A172 (cell line): Measurements from ENCODE around the gene ZFP36L2. TPM values are rescaled to one million over a fixed set of nuclear protein-coding genes. Genes with fewer than 3 reads are reported as not detected.

Source experiments
- DNase-seq: peaks from one replicate; pipeline ENCODE4 v3.0.0-alpha.2; 2015; ENCODE audit warnings: low spot score
- total RNA-seq: library from RNA; depleted of rRNA; stranded (reverse); fragments of >200 nt; shearing (Covaris generic); gene quantifications from 2 replicates; pipeline ENCODE4 v1.2.3, GENCODE V29; 2014

Gene ZFP36L2
- total RNA-seq, 1 experiment from 2014 or later, result 1.4 TPM

DNA sequence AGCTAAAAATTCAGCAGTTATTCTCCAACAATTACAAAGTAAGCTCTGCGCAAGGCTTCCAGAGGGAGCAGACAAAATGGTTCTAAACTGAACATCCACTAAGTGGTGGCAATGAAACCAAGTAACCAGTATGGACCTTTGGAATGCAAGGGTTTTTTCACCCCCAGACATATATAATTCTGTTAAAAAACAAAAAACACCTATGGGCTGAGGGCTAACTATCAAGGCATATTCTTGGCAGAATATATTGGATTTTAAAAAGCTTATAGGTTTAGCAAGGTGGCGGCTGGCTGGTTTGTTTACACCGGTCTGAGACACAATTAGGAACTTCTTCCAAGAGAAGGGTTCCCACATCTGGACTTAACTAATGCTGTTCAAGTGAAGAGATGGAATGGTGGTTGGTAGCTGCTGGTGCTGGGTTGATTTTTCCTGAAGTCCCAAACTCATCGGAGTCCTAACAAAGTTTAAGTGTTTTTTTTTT, 2.8 kb downstream of the ZFP36L2 start:
- no peak for DNase-seq

GRCh38 chr2:43222475-43223309, 3.7 kb downstream of the ZFP36L2 start:
- DNase-seq, result no peak

- DNase-seq, result peak; percentile 89
Measured at GRCh38 chr2:43221763-43222474, 4.5 kb downstream of the ZFP36L2 start.

DNA sequence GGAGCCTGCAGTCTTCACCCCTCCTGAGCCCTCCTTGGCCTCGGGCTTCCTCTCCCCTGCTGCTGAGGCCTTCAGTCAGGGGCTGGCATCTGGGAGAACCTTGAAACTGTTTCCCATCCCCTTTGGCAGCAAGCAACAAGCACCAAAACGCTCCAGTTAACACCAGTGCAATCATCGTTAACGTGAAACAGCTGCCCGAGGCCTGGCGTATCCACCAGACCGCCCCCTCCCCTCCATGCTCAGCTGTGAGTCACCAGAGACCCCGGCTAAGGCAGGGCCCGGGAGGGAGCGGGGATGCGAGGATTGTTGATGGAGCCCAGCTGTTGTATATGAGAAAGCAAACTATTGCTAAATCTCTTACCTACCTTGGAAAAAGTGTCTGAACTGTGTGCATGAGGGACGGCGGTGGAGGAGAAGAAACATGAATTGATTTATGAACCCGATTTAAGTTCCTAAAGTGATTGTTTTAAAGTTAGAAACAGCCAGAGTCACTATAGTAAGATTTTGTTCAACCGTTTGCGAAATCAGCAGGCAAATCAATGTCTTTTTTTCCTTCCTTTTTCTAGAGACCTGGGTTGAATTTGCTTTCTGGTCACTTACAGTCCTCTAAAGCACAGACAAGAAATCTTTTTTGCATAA, 5.2 kb downstream of the ZFP36L2 start:
- no peak for DNase-seq

DNA sequence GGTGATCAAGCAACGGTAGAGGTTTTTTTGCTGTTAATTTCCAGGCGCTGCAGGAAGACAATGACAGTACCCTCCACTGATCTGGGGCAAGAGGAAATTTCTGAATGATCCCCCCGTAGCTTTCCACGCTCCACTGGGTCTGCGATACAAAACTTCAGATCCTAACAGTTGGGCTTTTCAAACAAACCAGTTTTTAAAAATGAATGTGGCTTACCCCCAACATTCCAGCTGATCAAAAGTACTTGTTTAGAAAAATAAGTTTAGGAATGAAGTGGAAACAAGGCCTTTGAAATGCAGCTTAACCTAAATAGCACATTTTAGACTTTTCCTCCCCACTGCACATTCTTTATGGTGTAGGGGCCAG, 5.7 kb downstream of the ZFP36L2 start:
- no peak for DNase-seq

DNA sequence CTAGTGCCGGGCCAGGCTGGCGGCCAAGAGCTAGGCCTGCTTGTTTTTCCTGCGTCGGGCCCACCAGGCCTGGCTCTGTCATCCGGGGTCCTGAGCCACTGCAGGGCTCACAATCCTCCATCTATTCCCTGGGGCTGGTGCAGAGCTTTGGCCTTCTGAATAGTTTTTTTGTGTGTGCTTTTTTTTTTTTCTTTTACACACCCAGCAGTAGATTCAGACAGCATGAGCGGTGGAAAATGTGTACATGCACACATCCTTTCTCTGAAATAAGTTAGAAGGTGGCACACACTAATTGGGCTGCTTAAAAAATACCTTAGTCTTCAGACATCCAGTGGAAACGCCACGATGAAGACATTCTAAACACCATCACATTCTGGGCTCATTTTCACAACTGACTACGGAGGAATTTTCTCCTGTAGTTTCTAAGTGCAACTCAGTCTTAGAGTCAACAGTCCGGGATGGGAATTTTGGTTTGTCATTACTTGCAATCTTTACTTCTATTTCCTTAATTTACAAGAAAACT, 6.1 kb downstream of the ZFP36L2 start:
- DNase-seq, result no peak

DNA sequence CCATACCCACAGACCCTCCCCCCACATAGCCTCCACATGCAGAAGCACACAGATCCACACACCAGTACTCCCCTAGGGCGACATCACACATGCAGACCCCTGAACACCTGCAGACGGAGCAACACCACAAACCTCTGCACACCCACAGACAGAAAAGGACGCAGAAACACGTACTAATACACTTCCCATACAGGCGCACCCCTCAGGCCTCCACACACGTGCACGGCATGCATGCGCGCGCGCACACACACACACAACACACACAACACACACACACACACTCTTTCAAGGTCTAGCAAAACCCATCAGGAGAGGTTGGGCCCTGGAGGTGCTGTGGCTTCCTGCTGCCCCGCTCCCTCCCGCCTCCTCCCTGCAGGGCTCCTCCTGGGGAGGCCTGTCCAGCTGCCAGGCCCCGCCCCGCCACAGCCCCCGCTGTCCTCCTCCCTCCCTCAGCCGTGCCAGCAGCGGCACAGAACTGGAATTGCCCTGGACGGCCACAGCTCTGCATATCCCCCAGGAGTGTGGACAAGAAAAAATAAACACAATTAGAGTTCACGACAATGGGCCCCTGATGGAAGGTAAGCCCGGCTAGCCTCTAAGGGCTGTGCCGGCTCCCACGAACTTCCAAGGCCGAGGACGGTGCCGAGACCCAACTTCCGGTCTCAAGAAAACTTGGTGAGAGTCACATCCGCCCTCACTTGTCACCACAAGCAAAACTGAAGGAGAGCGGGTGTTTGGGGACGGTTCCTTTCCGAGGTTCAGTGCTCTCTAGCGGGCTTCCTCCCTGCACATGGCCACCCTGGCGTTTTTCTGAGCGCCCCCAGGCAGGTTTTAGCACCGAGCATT, 6.8 kb downstream of the ZFP36L2 start:
- peak; percentile 82 for DNase-seq

GRCh38 chr2:43218702-43219382, 7.6 kb downstream of the ZFP36L2 start:
- peak; percentile 35 for DNase-seq

GRCh38 chr2:43218155-43218701, 8.2 kb downstream of the ZFP36L2 start:
- DNase-seq, result no peak

- no peak for DNase-seq
Measured at GRCh38 chr2:43217228-43218154, 8.9 kb downstream of the ZFP36L2 start.

DNA sequence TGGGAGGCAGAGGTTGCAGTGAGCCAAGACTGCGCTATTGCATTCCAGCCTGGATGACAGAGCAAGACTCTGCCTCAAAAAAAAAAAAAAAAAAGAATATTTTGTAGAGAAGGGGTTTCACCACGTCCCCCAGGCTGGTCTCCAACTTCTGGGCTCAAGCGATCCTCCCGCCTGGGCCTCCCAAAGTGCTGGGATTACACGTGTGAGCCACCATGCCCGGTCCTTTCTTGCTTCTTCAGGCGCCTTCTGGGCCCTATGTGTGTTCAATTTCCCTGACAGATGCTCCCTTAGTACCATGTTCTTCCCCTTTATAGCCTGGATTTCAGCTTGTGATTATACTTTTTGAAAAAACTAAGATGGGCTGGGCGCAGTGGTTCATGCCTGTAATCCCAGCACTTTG, 9.8 kb downstream of the ZFP36L2 start:
- no peak for DNase-seq

DNA sequence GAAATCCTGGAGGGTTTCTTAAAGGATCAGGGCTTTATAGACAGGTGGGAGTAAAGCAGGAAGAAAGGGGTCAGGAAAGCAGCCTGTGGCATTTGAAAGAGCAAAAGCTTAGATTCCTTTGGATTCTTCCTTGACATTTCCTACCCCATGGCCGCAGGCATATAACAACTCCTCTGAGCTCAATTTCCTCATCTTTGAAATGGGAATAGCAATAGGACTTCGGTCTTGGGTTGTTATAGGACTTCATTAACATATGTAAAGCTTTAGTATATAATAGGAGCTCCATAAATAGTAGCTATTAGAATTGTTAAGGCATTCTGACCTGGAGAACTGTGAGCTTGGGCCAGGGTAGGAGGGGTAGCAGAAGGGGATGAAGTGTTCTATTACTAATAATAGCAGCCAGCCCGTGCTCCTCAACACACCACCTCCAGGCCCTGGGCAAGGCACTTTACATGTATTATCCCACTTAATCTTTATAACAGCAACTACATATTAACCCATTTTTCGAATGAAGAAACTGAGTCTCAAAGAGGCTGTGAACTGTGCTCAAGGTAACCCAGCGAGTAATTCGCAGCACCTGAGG, 10.6 kb downstream of the ZFP36L2 start:
- DNase-seq, result no peak

GRCh38 chr2:43214253-43214652, 12.2 kb downstream of the ZFP36L2 start:
- no peak for DNase-seq

DNA sequence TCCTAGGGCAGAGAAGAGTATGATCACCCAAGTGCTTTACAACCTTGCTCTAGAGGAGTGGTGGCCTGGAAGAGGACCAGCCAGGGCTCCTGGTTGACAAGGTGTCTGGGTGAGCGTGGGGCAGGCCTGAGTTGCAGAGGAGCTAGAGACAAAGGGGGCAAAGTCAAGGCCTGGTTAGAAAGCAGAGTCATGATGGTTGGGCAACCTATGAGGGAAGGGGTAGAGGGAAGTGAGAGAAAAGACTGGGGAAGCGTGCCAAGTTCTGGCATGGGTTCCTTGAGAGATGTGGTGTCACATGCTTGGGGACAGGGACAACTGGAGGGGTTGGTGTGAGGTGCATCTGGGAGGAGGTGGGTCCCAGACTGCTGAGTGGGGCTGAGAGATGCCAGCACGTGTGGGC, 13.5 kb downstream of the ZFP36L2 start:
- DNase-seq, result no peak

DNA sequence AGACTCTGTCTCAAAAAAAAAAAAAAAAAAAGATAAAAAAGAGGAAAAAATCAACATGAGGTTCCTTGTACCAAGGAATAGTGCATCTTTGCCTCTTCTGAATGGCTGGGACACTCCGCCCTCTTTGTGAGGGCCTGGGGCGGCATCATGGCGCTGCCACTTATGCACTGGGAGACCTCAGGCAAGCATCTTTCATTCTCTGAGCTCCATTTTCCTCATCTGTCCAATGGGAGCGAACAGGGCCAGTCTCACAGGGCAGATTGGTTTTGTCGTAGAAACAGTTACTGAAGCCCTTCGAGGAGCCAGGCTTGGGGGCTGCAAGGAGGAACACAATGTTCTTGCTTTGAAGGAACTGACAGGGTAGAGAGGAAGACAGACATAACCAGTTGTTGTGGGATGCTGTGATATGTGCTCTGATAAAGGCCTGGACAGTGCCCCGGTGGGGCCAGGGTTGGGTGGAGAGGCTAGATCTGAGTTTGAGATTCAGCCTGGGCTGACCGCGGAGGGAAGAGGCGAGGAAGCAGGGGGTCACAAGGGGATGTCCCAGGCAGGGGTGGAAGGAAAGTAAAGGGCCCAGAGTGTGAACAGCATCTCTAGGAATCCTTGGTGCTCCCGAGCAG, 14.1 kb downstream of the ZFP36L2 start:
- DNase-seq, result no peak

GRCh38 chr2:43210467-43211303, 15.7 kb downstream of the ZFP36L2 start:
- DNase-seq, result no peak

DNA sequence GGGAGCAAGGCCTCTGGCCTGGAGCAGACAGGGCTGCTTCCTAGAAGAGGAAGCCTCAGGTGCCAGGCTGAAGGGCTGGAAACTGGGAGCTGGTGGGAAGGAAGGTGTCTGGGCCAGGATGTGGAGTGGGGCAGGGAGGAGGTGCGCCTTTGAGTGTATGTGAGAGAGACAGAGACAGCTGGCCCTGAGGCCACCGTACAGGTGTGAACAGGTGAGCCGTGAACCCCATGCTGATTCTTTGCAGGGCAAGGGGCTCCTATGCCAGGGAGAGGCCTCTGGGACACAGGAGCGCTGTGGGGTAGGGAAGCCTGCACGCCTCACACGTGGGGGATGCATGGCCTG, 16.3 kb downstream of the ZFP36L2 start:
- no peak for DNase-seq

- no peak for DNase-seq
Measured at GRCh38 chr2:43209204-43209717, 17.1 kb downstream of the ZFP36L2 start.
